RWPE2 (cell line): ENCODE measurements around the gene STIP1.
A peak's percentile ranks its signal among the peaks of the same experiment; 100 is the strongest.

ENCODE experiments used
- ATAC-seq: fragments of 200-7000 bp; cut with Tn5 transposase; 3 replicates; pipeline ENCODE4 v1.9.1; 2021; ENCODE audit warnings: low read depth
- DNase-seq: peaks from one replicate; pipeline ENCODE4 v3.0.0-alpha.2; 2020; ENCODE audit warnings: low spot score
- H3K27ac ChIP-seq: fragments of 450-650 bp; 2 replicates; pipeline ENCODE4 v1.5.1; 2017; ENCODE audit warnings: mild to moderate bottlenecking; ENCODE audit not compliant: poor library complexity, severe bottlenecking
- H3K27me3 ChIP-seq: fragments of 250-450 bp; sonication (Bioruptor Pico); 2 replicates; pipeline ENCODE4 v1.5.1; 2021; ENCODE audit warnings: mild to moderate bottlenecking, moderate library complexity; ENCODE audit not compliant: insufficient read depth, poor library complexity, severe bottlenecking
- H3K36me3 ChIP-seq: fragments of 250-450 bp; sonication (Bioruptor Pico); 2 replicates; pipeline ENCODE4 v1.5.1; 2020; ENCODE audit warnings: low read depth, mild to moderate bottlenecking, moderate library complexity
- H3K4me1 ChIP-seq: fragments of 250-450 bp; sonication (Bioruptor Pico); 2 replicates; pipeline ENCODE4 v1.5.1; 2021; ENCODE audit warnings: mild to moderate bottlenecking, moderate library complexity; ENCODE audit not compliant: insufficient read depth, poor library complexity, severe bottlenecking
- H3K4me3 ChIP-seq: fragments of 250-450 bp; sonication (Bioruptor Pico); 2 replicates; pipeline ENCODE4 v1.5.1; 2021; ENCODE audit warnings: mild to moderate bottlenecking, moderate library complexity; ENCODE audit not compliant: severe bottlenecking
- H3K9me3 ChIP-seq: fragments of 250-450 bp; sonication (Bioruptor Pico); 2 replicates; pipeline ENCODE4 v1.5.1; 2021; ENCODE audit warnings: mild to moderate bottlenecking, moderate library complexity; ENCODE audit not compliant: severe bottlenecking
- CTCF ChIP-seq: fragments of 450-650 bp; IDR thresholded peaks from one replicate; pipeline ENCODE4 v1.5.1; 2017; ENCODE audit warnings: mild to moderate bottlenecking, moderate library complexity; ENCODE audit not compliant: poor library complexity, severe bottlenecking

STIP1 gene

GRCh38 chr11:64220798-64221197 is 34.8 kb downstream of the STIP1 start:
- Histone ChIP-seq H3K27me3 (no peaks in the 10 kb centered on the region), H3K4me1 (peaks cover 8% of the 10 kb centered on the region), H3K4me3 (no peak overlapping the region), H3K9me3 (no peaks in the 10 kb centered on the region), H3K36me3 (no peaks in the 10 kb centered on the region), H3K27ac (no peak overlapping the region)
- ATAC-seq (no peak), DNase-seq (no peak)
- no peak for TF ChIP-seq CTCF

GRCh38 chr11:64222651-64223000 is 36.7 kb downstream of the STIP1 start:
- Histone ChIP-seq H3K36me3 (no peaks in the 10 kb centered on the region), H3K27me3 (no peaks in the 10 kb centered on the region), H3K9me3 (no peaks in the 10 kb centered on the region), H3K27ac (no peak overlapping the region), H3K4me3 (no peak overlapping the region), H3K4me1 (peaks cover 8% of the 10 kb centered on the region)
- DNase-seq (no peak), ATAC-seq (no peak)
- TF ChIP-seq CTCF: no peak

- no peaks in the 10 kb centered on the region for H3K36me3 ChIP-seq
- no peak overlapping the region for H3K4me3 ChIP-seq
- TF ChIP-seq CTCF: no peak
- H3K4me1 ChIP-seq: peaks cover 8% of the 10 kb centered on the region
- ATAC-seq (no peak), DNase-seq (no peak)
- H3K27me3 ChIP-seq: no peaks in the 10 kb centered on the region
- peak overlapping the region; percentile 38 for H3K27ac ChIP-seq
- no peaks in the 10 kb centered on the region for H3K9me3 ChIP-seq
These were observed 37.2 kb downstream of the STIP1 start for GRCh38 chr11:64223001-64223651.

DNA sequence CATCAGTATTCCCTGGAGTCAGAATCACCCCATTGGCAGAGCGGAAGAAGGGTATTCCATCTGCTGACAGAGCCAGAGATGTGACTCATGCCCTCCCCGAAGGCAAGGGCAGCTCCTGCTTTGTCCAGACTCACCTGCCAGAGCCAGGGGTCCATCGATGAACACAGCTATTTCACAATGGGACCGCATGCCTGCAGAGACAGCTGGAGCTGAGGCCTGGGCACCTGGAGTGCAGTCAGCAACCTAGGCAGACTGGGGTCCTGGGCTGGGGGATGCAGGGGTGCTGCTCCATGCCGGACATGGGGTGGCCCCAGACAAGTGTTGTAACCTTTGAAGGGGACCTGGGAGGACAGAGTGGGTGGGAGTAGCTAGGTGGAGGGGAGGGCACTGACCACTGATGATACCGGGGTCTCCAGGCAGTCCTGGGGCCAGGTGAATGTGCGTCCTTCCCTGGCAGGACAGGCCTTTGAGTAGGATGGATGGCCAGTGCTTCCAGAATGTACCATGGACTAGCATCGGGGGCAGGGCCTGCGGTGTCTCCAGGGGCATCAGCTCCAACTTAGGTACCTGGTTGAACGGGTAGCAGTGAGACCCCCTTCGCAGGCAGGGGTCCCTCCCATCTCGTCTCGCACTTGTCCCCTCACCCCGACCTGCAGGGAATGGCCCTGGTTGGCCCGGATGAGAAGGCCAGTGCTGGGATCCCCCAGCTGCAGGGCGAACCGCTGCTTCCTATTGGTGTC is 38.4 kb downstream of the STIP1 start:
- Histone ChIP-seq H3K9me3 (no peaks in the 10 kb centered on the region), H3K27me3 (no peaks in the 10 kb centered on the region), H3K27ac (peak overlapping the region; percentile 38), H3K4me1 (peaks cover 8% of the 10 kb centered on the region), H3K4me3 (no peak overlapping the region), H3K36me3 (no peaks in the 10 kb centered on the region)
- ATAC-seq (peak; percentile 53), DNase-seq (peak; percentile 75)
- TF ChIP-seq CTCF: no peak
